ENCODE data around the gene KIF3B.

Gene KIF3B

GRCh38 chr20:32296819-32297420 lies 19.5 kb downstream of the KIF3B start:
- no peak overlapping the region for H2AFZ ChIP-seq
- no peaks in the 10 kb centered on the region for H3K9me3 ChIP-seq (ENCODE audit: control insufficient read depth, low read length)
- H3K36me3 ChIP-seq (ENCODE audit: control insufficient read depth, insufficient read depth, low read length), result no peaks in the 10 kb centered on the region
- no peak overlapping the region for H3K9ac ChIP-seq
- no peak overlapping the region for H3K4me2 ChIP-seq (ENCODE audit: low read length)
- TF ChIP-seq, protein P1, sequence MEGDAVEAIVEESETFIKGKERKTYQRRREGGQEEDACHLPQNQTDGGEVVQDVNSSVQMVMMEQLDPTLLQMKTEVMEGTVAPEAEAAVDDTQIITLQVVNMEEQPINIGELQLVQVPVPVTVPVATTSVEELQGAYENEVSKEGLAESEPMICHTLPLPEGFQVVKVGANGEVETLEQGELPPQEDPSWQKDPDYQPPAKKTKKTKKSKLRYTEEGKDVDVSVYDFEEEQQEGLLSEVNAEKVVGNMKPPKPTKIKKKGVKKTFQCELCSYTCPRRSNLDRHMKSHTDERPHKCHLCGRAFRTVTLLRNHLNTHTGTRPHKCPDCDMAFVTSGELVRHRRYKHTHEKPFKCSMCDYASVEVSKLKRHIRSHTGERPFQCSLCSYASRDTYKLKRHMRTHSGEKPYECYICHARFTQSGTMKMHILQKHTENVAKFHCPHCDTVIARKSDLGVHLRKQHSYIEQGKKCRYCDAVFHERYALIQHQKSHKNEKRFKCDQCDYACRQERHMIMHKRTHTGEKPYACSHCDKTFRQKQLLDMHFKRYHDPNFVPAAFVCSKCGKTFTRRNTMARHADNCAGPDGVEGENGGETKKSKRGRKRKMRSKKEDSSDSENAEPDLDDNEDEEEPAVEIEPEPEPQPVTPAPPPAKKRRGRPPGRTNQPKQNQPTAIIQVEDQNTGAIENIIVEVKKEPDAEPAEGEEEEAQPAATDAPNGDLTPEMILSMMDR (IDR thresholded peaks at IDR 0.05), result no peak
- no peak overlapping the region for H3K4me3 ChIP-seq (ENCODE audit: low read depth, low read length)
- H3K27me3 ChIP-seq (ENCODE audit: control insufficient read depth, insufficient read depth, low read length), result no peaks in the 10 kb centered on the region
- no peak overlapping the region for H3K27ac ChIP-seq
- H3K79me2 ChIP-seq, result peaks cover 38% of the 10 kb centered on the region
- peaks cover 9% of the 10 kb centered on the region for H3K4me1 ChIP-seq

- no peaks in the 10 kb centered on the region for H3K27me3 ChIP-seq (ENCODE audit: control insufficient read depth, insufficient read depth, low read length)
- H3K79me2 ChIP-seq, result peaks cover 35% of the 10 kb centered on the region
- no peak overlapping the region for H3K9ac ChIP-seq
- H2AFZ ChIP-seq, result no peak overlapping the region
- no peaks in the 10 kb centered on the region for H3K9me3 ChIP-seq (ENCODE audit: control insufficient read depth, low read length)
- no peak overlapping the region for H3K4me3 ChIP-seq (ENCODE audit: low read depth, low read length)
- H3K4me1 ChIP-seq, result peaks cover 14% of the 10 kb centered on the region
- TF ChIP-seq, protein P1 (IDR thresholded peaks at IDR 0.05), result no peak
- H3K4me2 ChIP-seq (ENCODE audit: low read length), result no peak overlapping the region
- H3K27ac ChIP-seq, result no peak overlapping the region
- H3K36me3 ChIP-seq (ENCODE audit: control insufficient read depth, insufficient read depth, low read length), result no peaks in the 10 kb centered on the region
Measured at GRCh38 chr20:32297439-32297838, 20.0 kb downstream of the KIF3B start.

DNA sequence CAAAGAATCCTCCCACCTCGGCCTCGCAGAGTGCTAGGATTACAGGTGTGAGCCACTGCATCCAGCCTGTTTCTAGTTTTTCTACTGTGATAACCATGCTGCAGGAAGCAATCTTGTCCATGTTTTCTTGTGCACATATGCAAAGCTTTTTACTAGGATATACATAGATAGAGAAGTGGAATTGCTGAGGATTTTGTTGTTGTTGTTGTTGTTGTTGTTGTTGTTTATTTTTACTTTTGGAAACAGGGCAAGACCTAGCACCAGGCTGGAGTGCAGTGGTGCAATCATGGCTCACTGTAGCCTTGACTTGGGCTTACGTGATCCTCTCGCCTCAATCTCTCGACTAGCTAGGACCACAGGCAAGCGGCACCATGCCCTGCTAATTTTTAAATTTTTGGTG lies 23.2 kb downstream of the KIF3B start:
- H3K36me3 ChIP-seq (ENCODE audit: control insufficient read depth, insufficient read depth, low read length), result no peaks in the 10 kb centered on the region
- H3K9ac ChIP-seq, result no peak overlapping the region
- H3K4me2 ChIP-seq (ENCODE audit: low read length), result no peak overlapping the region
- peaks cover 33% of the 10 kb centered on the region for H3K79me2 ChIP-seq
- H3K27me3 ChIP-seq (ENCODE audit: control insufficient read depth, insufficient read depth, low read length), result no peaks in the 10 kb centered on the region
- H2AFZ ChIP-seq, result no peak overlapping the region
- H3K4me1 ChIP-seq, result peaks cover 16% of the 10 kb centered on the region
- H3K9me3 ChIP-seq (ENCODE audit: control insufficient read depth, low read length), result no peaks in the 10 kb centered on the region
- H3K4me3 ChIP-seq (ENCODE audit: low read depth, low read length), result no peak overlapping the region
- H3K27ac ChIP-seq, result no peak overlapping the region
- TF ChIP-seq, protein P1 (IDR thresholded peaks at IDR 0.05), result no peak

- Histone ChIP-seq H2AFZ (no peak overlapping the region), H3K27ac (no peak overlapping the region), H3K36me3 (ENCODE audit: control insufficient read depth, insufficient read depth, low read length) (no peaks in the 10 kb centered on the region), H3K4me1 (peaks cover 16% of the 10 kb centered on the region), H3K9me3 (ENCODE audit: control insufficient read depth, low read length) (no peaks in the 10 kb centered on the region), H3K9ac (no peak overlapping the region), H3K27me3 (ENCODE audit: control insufficient read depth, insufficient read depth, low read length) (no peaks in the 10 kb centered on the region), H3K4me2 (ENCODE audit: low read length) (no peak overlapping the region), H3K4me3 (ENCODE audit: low read depth, low read length) (no peak overlapping the region), H3K79me2 (peaks cover 39% of the 10 kb centered on the region)
- TF ChIP-seq, protein P1 (IDR thresholded peaks at IDR 0.05), result no peak
Measured at GRCh38 chr20:32301719-32302506, 24.5 kb downstream of the KIF3B start.

All from parathyroid adenoma (tissue), 2 donors.